Choroid plexus epithelial cell (primary cell): ENCODE measurements around the gene ATF7.
A peak's percentile ranks its signal among the peaks of the same experiment; 100 is the strongest.

ENCODE experiments used
- DNase-seq: peaks from one replicate; pipeline ENCODE4 v3.0.0-alpha.2; 2010; ENCODE audit warnings: low read depth
- H3K4me3 ChIP-seq: 2 replicates; pipeline ENCODE4 v1.5.1; 2011; ENCODE audit warnings: low read depth, mild to moderate bottlenecking, control low read depth, low read length, moderate library complexity
- CTCF ChIP-seq: conservative IDR thresholded peaks from 2 replicates; pipeline ENCODE4 v1.5.1; 2011; ENCODE audit warnings: low read depth, mild to moderate bottlenecking, control low read depth, inconsistent platforms, low read length, moderate library complexity

ATF7 gene

GRCh38 chr12:53664191-53664590 lies 38.0 kb upstream of the ATF7 start:
- no peak overlapping the region for H3K4me3 ChIP-seq
- no peak for TF ChIP-seq CTCF
- DNase-seq: no peak

GRCh38 chr12:53660041-53660440 lies 33.9 kb upstream of the ATF7 start:
- no peak overlapping the region for H3K4me3 ChIP-seq
- peak; percentile 24 for DNase-seq
- TF ChIP-seq CTCF: no peak

GRCh38 chr12:53659571-53659981 lies 33.4 kb upstream of the ATF7 start:
- no peak for TF ChIP-seq CTCF
- peak; percentile 52 for DNase-seq
- no peak overlapping the region for H3K4me3 ChIP-seq

- H3K4me3 ChIP-seq: no peak overlapping the region
- TF ChIP-seq CTCF: no peak
Observed at GRCh38 chr12:53659011-53659551, 32.9 kb upstream of the ATF7 start.

GRCh38 chr12:53657041-53657440 lies 30.9 kb upstream of the ATF7 start:
- TF ChIP-seq CTCF: no peak
- DNase-seq: no peak
- H3K4me3 ChIP-seq: no peak overlapping the region

More at GRCh38 chr12:53659011-53659551, 32.9 kb upstream of the ATF7 start:
- DNase-seq: peak; percentile 76

GRCh38 chr12:53653595-53653994 lies 27.4 kb upstream of the ATF7 start:
- DNase-seq: no peak
- TF ChIP-seq CTCF: no peak
- no peak overlapping the region for H3K4me3 ChIP-seq

- no peak overlapping the region for H3K4me3 ChIP-seq
- peak; percentile 93 for DNase-seq
- TF ChIP-seq CTCF: no peak
Observed at GRCh38 chr12:53652366-53652765, 26.2 kb upstream of the ATF7 start.
